HCT116 (cell line): ENCODE results near the gene PHF14. TPM values are rescaled to one million over a fixed set of nuclear protein-coding genes. Genes with fewer than 3 reads are reported as not detected.
"Not testable (repeated sequence)": the region's sequence is repeated elsewhere in the genome, so short reads cannot be mapped to it uniquely, and the experiment has no call there.

Source experiments
- ATAC-seq: fragments of 200-7000 bp; cut with Tn5 transposase; 2 replicates; pipeline ENCODE4 v1.9.1; 2020; ENCODE audit warnings: mild to moderate bottlenecking, moderate library complexity
- BruUV-seq: library from RNA; stranded (reverse); fragments of 400-500 nt; replicated peaks from 2 replicates; lab custom pipeline; 2021; lab: Mats Ljungman, UMichigan
- CTCF ChIA-PET: fragments of 300-600 bp; sonication (Branson Sonifier 250); formaldehyde crosslinking; loops from one replicate; lab custom pipeline; 2021; ENCODE audit warnings: antibody characterized with exemption; lab: Charles Lee
- POLR2A ChIA-PET: fragments of 300-600, 350-600 bp; sonication (Branson Sonifier 250); formaldehyde crosslinking; loops from one replicate; lab custom pipeline; 2021; ENCODE audit warnings: antibody characterized with exemption; lab: Charles Lee
- RAD21 ChIA-PET, 2 experiments: fragments of 300-600 bp; sonication (Branson Sonifier 250); formaldehyde crosslinking; loops; one replicate each; lab custom pipeline; 2023; ENCODE audit warnings: low total read pairs in 2 of 2; ENCODE audit not compliant: uncharacterized antibody in 2 of 2, unreplicated experiment in 2 of 2, low non-redundant PET in 1 of 2; lab: Charles Lee
- DNase-seq: peaks from one replicate; pipeline ENCODE4 v3.0.0-alpha.2; 2010; ENCODE audit warnings: low read depth, low spot score
- H2AFZ ChIP-seq: fragments of 200-600 bp; shearing (Covaris generic), sonication (generic); 2 replicates; pipeline ENCODE4 v1.6.1; 2017; ENCODE audit warnings: low read depth, mixed run types, mixed read lengths, antibody characterized with exemption, low read length; ENCODE audit not compliant: poor library complexity, severe bottlenecking
- H3K27ac ChIP-seq: 2 replicates; pipeline ENCODE4 v1.5.1; 2012; ENCODE audit warnings: low read depth, low read length
- H3K27me3 ChIP-seq: fragments of 200-600 bp; sonication (generic); 2 replicates; pipeline ENCODE4 v1.6.1; 2016; ENCODE audit warnings: mixed run types, low read length, mixed read lengths; ENCODE audit not compliant: insufficient read depth
- H3K36me3 ChIP-seq, 2 experiments: fragments of 200-500 bp in 1 of 2; fragments of 200-600 bp in 1 of 2; sonication (Bioruptor generic) in 1 of 2; sonication (generic) in 1 of 2; 2 replicates each; pipeline versions ENCODE4 v1.5.1 to v1.6.1; 2014 to 2016; ENCODE audit warnings: low read length in 2 of 2, inconsistent platforms in 1 of 2, mixed read lengths in 1 of 2, mixed run types in 1 of 2; ENCODE audit not compliant: insufficient read depth in 2 of 2, control insufficient read depth in 1 of 2
- H3K4me1 ChIP-seq, 2 experiments: fragments of 200-600 bp in 1 of 2; sonication (generic) in 1 of 2; 2 replicates each; pipeline versions ENCODE4 v1.5.1 to v1.6.1; 2012 to 2017; ENCODE audit warnings: low read length in 2 of 2, inconsistent platforms in 1 of 2, mild to moderate bottlenecking in 1 of 2, mixed read lengths in 1 of 2, mixed run types in 1 of 2, moderate library complexity in 1 of 2; ENCODE audit not compliant: insufficient read depth in 2 of 2, control insufficient read depth in 1 of 2
- H3K4me2 ChIP-seq: fragments of 200-600 bp; sonication (generic); 2 replicates; pipeline ENCODE4 v1.6.1; 2017; ENCODE audit warnings: mixed run types, low read length, mixed read lengths
- H3K4me3 ChIP-seq, 2 experiments: fragments of 200-600 bp in 1 of 2; sonication (generic) in 1 of 2; replicated peaks in 1 of 2; 2 replicates each; pipeline ENCODE4 v1.5.1; 2011 to 2016; ENCODE audit warnings: low read length in 2 of 2, control low read depth in 1 of 2, low read depth in 1 of 2, mild to moderate bottlenecking in 1 of 2, mixed read lengths in 1 of 2, mixed run types in 1 of 2
- H3K79me2 ChIP-seq: fragments of 200-600 bp; sonication (generic); 2 replicates; pipeline ENCODE4 v1.6.1; 2017; ENCODE audit warnings: mild to moderate bottlenecking, mixed run types, low read length, moderate library complexity, mixed read lengths; ENCODE audit not compliant: insufficient read depth
- H3K9ac ChIP-seq: fragments of 200-600 bp; sonication (generic); 2 replicates; pipeline ENCODE4 v1.6.1; 2016; ENCODE audit warnings: low read length, mixed read lengths
- H3K9me2 ChIP-seq: fragments of 200-600 bp; sonication (generic), shearing (Covaris generic); 2 replicates; pipeline ENCODE4 v1.6.1; 2017; ENCODE audit warnings: mixed run types, mild to moderate bottlenecking, moderate library complexity; ENCODE audit not compliant: insufficient read depth
- H3K9me3 ChIP-seq, 2 experiments: fragments of 200-500 bp in 1 of 2; fragments of 200-600 bp in 1 of 2; sonication (Bioruptor generic) in 1 of 2; sonication (generic) in 1 of 2; 2 replicates each; pipeline ENCODE4 v1.6.1; 2014 to 2017; ENCODE audit warnings: low read length in 2 of 2, mixed read lengths in 2 of 2, inconsistent platforms in 1 of 2, low read depth in 1 of 2, mild to moderate bottlenecking in 1 of 2, mixed run types in 1 of 2, moderate library complexity in 1 of 2; ENCODE audit not compliant: control insufficient read depth in 1 of 2, insufficient read depth in 1 of 2
- H4K20me1 ChIP-seq: fragments of 200-600 bp; sonication (generic), shearing (Covaris generic); 2 replicates; pipeline ENCODE4 v1.6.1; 2017; ENCODE audit warnings: mixed run types, mild to moderate bottlenecking, moderate library complexity; ENCODE audit not compliant: insufficient read depth
- ATF3 ChIP-seq: IDR thresholded peaks from 2 replicates; pipeline ENCODE4 v1.6.1; 2012
- CEBPB ChIP-seq: IDR thresholded peaks from 2 replicates; pipeline ENCODE4 v1.6.1; 2012; ENCODE audit warnings: low read depth
- CTCF ChIP-seq, 3 experiments: fragments of 200-600 bp in 1 of 3; sonication (generic) in 1 of 3; IDR thresholded peaks in 2 of 3; conservative IDR thresholded peaks in 1 of 3; 2 replicates each; pipeline ENCODE4 v1.5.1; 2012 to 2017; ENCODE audit warnings: low read depth in 2 of 3, low read length in 2 of 3, antibody characterized with exemption in 1 of 3, borderline replicate concordance in 1 of 3, control low read depth in 1 of 3, mild to moderate bottlenecking in 1 of 3, mixed read lengths in 1 of 3, mixed run types in 1 of 3, moderate library complexity in 1 of 3; ENCODE audit not compliant: insufficient read depth in 1 of 3
- EZH2 ChIP-seq: fragments of 200-600 bp; sonication (generic); IDR thresholded peaks from 2 replicates; pipeline ENCODE4 v1.6.1; 2017; ENCODE audit warnings: antibody characterized with exemption, mixed run types
- EZH2phosphoT487 ChIP-seq: fragments of 200-600 bp; IDR thresholded peaks from 2 replicates; pipeline ENCODE4 v1.6.1; 2018; ENCODE audit warnings: antibody characterized with exemption, borderline replicate concordance
- JUND ChIP-seq: IDR thresholded peaks from 2 replicates; pipeline ENCODE4 v1.6.1; 2012
- RAD21 ChIP-seq: IDR thresholded peaks from 2 replicates; pipeline ENCODE4 v1.6.1; 2012; ENCODE audit warnings: low read depth, mild to moderate bottlenecking
- SP1 ChIP-seq: IDR thresholded peaks from 2 replicates; pipeline ENCODE4 v1.6.1; 2012; ENCODE audit warnings: low read depth
- YY1 ChIP-seq: IDR thresholded peaks from 2 replicates; pipeline ENCODE4 v1.6.1; 2011; ENCODE audit warnings: low read length, low read depth, moderate library complexity, mild to moderate bottlenecking; ENCODE audit not compliant: insufficient replicate concordance; ENCODE audit errors: extremely low read depth
- ZNF274 ChIP-seq: fragments of 200-500 bp; sonication (Bioruptor generic); IDR thresholded peaks from 2 replicates; pipeline ENCODE4 v1.6.1; 2014; ENCODE audit warnings: mild to moderate bottlenecking, low read depth, low read length, inconsistent platforms
- intact Hi-C: fragments of 100-400 bp; cut with micrococcal nuclease; formaldehyde crosslinking; loops from 2 replicates; pipeline ENCODE4 v1.10.0; 2022
- total RNA-seq: library from RNA; stranded (reverse); gene quantifications from one replicate; pipeline ENCODE4 v1.2.1, GENCODE V29; 2021; ENCODE audit not compliant: unreplicated experiment
- TF ChIP-seq, protein P1 (sequence below): IDR thresholded peaks from 2 replicates; pipeline ENCODE4 v1.6.1; 2012; ENCODE audit warnings: low read depth

PHF14 gene
- total RNA-seq, 1 experiment from 2014 or later = 13.8 TPM

DNA sequence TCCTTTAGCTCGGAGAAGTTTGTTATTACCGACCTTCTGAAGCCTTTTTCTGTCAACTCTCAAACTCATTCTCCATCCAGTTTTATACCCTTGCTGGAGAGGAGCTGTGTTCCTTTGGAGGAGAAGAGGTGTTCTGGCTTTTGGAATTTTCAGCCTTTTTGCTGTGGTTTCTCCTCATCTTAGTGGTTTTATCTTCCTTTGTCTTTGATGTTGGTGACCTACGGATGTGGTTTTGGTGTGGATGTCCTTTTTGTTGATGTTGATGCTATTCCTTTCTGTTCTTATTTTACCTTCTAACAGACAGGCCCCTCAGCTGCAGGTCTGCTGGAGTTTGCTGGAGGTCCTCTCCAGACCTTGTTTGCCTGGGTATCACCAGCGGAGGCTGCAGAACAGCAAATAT lies 8.7 kb upstream of the PHF14 start:
- DNase-seq, H3K9me3 ChIP-seq, intact Hi-C loops, H3K4me2 ChIP-seq, H3K9me2 ChIP-seq, RAD21 ChIA-PET, H3K4me3 ChIP-seq, H2AFZ ChIP-seq, H3K27ac ChIP-seq, H4K20me1 ChIP-seq, H3K27me3 ChIP-seq, ATAC-seq, CTCF ChIA-PET, POLR2A ChIA-PET, H3K79me2 ChIP-seq, H3K36me3 ChIP-seq, BruUV-seq, H3K4me1 ChIP-seq, H3K9ac ChIP-seq: not testable (repeated sequence)

GRCh38 chr7:10972174-10972573 lies 1.5 kb upstream of the PHF14 start:
- ATAC-seq (no peak), DNase-seq (no peak)
- Histone ChIP-seq H3K9me2 (no peaks in the 10 kb centered on the region; the same call in 1 of the 2 replicates), H3K4me2 (no peak overlapping the region), H3K9ac (no peak overlapping the region), H4K20me1 (no peaks in the 10 kb centered on the region), H3K27ac (peak overlapping the region; percentile 76; the same call in 1 of the 2 replicates), H3K4me3 (no peak overlapping the region), H3K27me3 (no peaks in the 10 kb centered on the region), H2AFZ (peak overlapping the region; percentile 99), H3K4me1 (peaks cover 0 to 21% of the 10 kb centered on the region in 2 experiments; a peak in 3 of 4 replicates), H3K36me3 (peaks cover 4 to 5% of the 10 kb centered on the region in 2 experiments; a peak in 1 of 4 replicates), H3K9me3 (no peaks in the 10 kb centered on the region), H3K79me2 (peaks cover 31% of the 10 kb centered on the region)
- no peak for TF ChIP-seq RAD21
- TF ChIP-seq JUND = no peak
- TF ChIP-seq ZNF274 = no peak
- no peak for TF ChIP-seq CTCF (IDR thresholded peaks at IDR 0.05 in 2 of 3, conservative IDR thresholded peaks at IDR 0.05 in 1 of 3; ENCODE audit: borderline replicate concordance in 1 of 3, insufficient read depth in 1 of 3, low read depth in 2 of 3, low read length in 2 of 3)
- TF ChIP-seq SP1 = no peak
- no peak for TF ChIP-seq CEBPB
- TF ChIP-seq ATF3 = no peak
- TF ChIP-seq, protein P1, sequence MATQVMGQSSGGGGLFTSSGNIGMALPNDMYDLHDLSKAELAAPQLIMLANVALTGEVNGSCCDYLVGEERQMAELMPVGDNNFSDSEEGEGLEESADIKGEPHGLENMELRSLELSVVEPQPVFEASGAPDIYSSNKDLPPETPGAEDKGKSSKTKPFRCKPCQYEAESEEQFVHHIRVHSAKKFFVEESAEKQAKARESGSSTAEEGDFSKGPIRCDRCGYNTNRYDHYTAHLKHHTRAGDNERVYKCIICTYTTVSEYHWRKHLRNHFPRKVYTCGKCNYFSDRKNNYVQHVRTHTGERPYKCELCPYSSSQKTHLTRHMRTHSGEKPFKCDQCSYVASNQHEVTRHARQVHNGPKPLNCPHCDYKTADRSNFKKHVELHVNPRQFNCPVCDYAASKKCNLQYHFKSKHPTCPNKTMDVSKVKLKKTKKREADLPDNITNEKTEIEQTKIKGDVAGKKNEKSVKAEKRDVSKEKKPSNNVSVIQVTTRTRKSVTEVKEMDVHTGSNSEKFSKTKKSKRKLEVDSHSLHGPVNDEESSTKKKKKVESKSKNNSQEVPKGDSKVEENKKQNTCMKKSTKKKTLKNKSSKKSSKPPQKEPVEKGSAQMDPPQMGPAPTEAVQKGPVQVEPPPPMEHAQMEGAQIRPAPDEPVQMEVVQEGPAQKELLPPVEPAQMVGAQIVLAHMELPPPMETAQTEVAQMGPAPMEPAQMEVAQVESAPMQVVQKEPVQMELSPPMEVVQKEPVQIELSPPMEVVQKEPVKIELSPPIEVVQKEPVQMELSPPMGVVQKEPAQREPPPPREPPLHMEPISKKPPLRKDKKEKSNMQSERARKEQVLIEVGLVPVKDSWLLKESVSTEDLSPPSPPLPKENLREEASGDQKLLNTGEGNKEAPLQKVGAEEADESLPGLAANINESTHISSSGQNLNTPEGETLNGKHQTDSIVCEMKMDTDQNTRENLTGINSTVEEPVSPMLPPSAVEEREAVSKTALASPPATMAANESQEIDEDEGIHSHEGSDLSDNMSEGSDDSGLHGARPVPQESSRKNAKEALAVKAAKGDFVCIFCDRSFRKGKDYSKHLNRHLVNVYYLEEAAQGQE = no peak
- TF ChIP-seq EZH2 = no peak
- no peak for TF ChIP-seq YY1
- TF ChIP-seq EZH2phosphoT487 = no peak
- POLR2A ChIA-PET = no interaction called here
- intact Hi-C loops = no loop called here
- BruUV-seq = no TSS peak
- CTCF ChIA-PET = no interaction called here
- RAD21 ChIA-PET = no interaction called here
